WERI-Rb-1 (cell line): ENCODE measurements around the gene EMC9.

Experiments
- DNase-seq: peaks from one replicate; pipeline ENCODE4 v3.0.0-alpha.2; 2020
- H3K27ac ChIP-seq: fragments of 250-450 bp; sonication (Bioruptor Pico); 2 replicates; pipeline ENCODE4 v1.5.1; 2020; ENCODE audit warnings: mild to moderate bottlenecking, moderate library complexity
- H3K27me3 ChIP-seq: fragments of 250-450 bp; sonication (Bioruptor Pico); 2 replicates; pipeline ENCODE4 v1.5.1; 2021; ENCODE audit warnings: mild to moderate bottlenecking, low read depth, moderate library complexity; ENCODE audit not compliant: insufficient read depth, severe bottlenecking
- H3K36me3 ChIP-seq: fragments of 250-450 bp; sonication (Bioruptor Pico); 2 replicates; pipeline ENCODE4 v1.5.1; 2020; ENCODE audit warnings: mild to moderate bottlenecking, moderate library complexity
- H3K4me3 ChIP-seq: 2 replicates; pipeline ENCODE4 v1.5.1; 2011; ENCODE audit warnings: low read depth, mild to moderate bottlenecking, control low read depth, low read length
- H3K9me3 ChIP-seq: fragments of 250-450 bp; sonication (Bioruptor Pico); 2 replicates; pipeline ENCODE4 v1.5.1; 2021; ENCODE audit warnings: mild to moderate bottlenecking, moderate library complexity; ENCODE audit not compliant: severe bottlenecking
- TF ChIP-seq, protein P1 (sequence below): IDR thresholded peaks from 2 replicates; pipeline ENCODE4 v1.5.1; 2011; ENCODE audit warnings: low read depth, mild to moderate bottlenecking, control low read depth, inconsistent platforms, low read length

Gene EMC9

GRCh38 chr14:24133735-24134134 is 7.7 kb downstream of the EMC9 start:
- DNase-seq = no peak

DNA sequence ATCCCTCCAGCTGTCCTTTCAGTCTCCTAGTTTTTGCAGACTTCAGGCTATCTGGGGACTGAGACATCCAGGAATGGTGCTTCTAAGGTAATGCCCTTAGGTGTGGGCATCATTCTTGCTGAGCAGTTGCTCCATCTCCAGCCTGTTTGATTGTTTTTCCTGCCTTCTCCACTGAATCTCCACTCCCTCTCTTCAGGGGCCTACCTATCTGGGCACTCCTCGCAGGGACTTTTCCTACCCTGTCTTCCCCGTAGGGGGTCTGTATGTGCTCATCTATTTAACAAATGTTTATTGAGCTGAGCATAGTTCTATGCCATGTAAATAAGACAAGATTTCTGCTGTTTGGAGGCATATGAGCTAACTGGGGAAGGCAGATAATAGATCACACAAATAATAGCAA is 8.4 kb downstream of the EMC9 start:
- Histone ChIP-seq H3K4me3 (no peak overlapping the region), H3K27me3 (no peaks in the 10 kb centered on the region), H3K27ac (no peak overlapping the region), H3K9me3 (no peaks in the 10 kb centered on the region), H3K36me3 (peaks cover 6% of the 10 kb centered on the region)
- DNase-seq = no peak
- TF ChIP-seq, protein P1, sequence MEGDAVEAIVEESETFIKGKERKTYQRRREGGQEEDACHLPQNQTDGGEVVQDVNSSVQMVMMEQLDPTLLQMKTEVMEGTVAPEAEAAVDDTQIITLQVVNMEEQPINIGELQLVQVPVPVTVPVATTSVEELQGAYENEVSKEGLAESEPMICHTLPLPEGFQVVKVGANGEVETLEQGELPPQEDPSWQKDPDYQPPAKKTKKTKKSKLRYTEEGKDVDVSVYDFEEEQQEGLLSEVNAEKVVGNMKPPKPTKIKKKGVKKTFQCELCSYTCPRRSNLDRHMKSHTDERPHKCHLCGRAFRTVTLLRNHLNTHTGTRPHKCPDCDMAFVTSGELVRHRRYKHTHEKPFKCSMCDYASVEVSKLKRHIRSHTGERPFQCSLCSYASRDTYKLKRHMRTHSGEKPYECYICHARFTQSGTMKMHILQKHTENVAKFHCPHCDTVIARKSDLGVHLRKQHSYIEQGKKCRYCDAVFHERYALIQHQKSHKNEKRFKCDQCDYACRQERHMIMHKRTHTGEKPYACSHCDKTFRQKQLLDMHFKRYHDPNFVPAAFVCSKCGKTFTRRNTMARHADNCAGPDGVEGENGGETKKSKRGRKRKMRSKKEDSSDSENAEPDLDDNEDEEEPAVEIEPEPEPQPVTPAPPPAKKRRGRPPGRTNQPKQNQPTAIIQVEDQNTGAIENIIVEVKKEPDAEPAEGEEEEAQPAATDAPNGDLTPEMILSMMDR = no peak

More at GRCh38 chr14:24133735-24134134, 7.7 kb downstream of the EMC9 start:
- no peaks in the 10 kb centered on the region for H3K9me3 ChIP-seq
- TF ChIP-seq, protein P1 = no peak
- no peaks in the 10 kb centered on the region for H3K27me3 ChIP-seq
- no peak overlapping the region for H3K4me3 ChIP-seq
- H3K36me3 ChIP-seq = peaks cover 14% of the 10 kb centered on the region
- H3K27ac ChIP-seq = no peak overlapping the region

DNA sequence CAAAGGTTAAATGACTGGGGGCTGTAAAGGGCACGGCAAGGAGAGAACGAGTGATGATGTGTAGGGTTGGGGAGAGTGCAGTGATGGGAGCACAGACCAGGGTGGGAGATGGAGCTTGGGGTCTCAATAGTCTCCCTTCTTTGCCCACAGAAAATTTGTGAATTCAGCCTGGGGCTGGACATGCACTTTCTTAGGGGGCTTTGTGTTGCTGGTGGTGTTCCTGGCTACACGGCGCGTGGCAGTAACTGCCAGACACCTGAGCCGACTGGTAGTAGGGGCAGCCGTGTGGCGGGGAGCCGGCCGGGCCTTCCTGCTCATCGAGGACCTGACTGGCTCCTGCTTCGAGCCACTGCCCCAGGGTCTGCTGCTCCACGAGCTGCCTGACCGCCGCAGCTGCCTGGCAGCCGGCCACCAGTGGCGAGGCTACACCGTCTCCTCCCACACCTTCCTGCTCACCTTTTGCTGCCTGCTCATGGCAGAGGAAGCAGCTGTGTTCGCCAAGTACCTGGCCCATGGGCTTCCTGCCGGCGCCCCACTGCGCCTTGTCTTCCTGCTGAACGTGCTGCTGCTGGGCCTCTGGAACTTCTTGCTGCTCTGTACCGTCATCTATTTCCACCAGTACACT is 9.2 kb downstream of the EMC9 start:
- no peak for DNase-seq
- H3K9me3 ChIP-seq = no peaks in the 10 kb centered on the region
- H3K27ac ChIP-seq = no peak overlapping the region
- H3K27me3 ChIP-seq = no peaks in the 10 kb centered on the region
- no peak overlapping the region for H3K4me3 ChIP-seq
- no peaks in the 10 kb centered on the region for H3K36me3 ChIP-seq
- TF ChIP-seq, protein P1 = no peak

GRCh38 chr14:24131549-24131966 is 9.8 kb downstream of the EMC9 start:
- H3K9me3 ChIP-seq = no peaks in the 10 kb centered on the region
- no peak for DNase-seq
- H3K36me3 ChIP-seq = no peaks in the 10 kb centered on the region
- no peaks in the 10 kb centered on the region for H3K27me3 ChIP-seq
- TF ChIP-seq, protein P1 = no peak
- no peak overlapping the region for H3K27ac ChIP-seq
- H3K4me3 ChIP-seq = no peak overlapping the region

DNA sequence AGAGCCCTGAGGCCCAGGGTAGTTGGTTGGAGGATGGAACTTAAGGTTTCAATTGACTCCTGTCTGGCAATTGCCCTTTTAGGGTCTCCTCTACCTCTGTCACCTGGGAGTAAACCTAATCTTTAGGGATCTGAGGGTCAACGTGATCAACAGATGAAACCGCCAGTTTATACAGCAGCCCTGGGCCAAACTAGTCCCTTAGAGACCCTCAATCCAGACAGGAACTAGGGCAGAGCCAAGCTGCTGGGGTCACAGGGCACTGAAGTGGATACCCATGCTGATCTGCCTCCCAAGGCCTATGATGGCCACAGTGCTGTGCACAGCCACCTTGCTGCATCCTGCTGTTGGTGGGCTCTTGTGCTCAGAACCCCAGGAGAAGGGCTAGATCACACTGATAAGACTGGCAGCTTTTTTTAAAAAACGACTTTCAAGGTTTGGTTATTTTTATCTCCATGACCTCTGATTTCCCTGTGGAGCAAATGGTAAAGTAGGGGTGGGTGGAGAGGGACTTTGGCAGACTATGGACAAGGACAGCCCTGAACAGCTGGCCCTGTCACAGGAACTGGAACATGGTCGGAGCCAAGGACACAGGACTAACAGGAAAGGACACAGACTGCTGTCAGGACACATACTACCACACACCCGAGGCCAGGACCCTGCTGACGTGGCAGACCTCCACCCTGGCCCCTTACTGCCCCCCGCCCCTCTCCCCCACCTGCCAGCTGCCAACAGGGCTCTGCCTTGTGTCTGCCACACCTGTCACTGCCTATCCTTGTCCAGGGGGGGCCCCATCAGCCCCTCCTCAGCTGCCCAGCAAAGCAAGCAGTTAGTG is 10.5 kb downstream of the EMC9 start:
- H3K36me3 ChIP-seq = no peaks in the 10 kb centered on the region
- no peak overlapping the region for H3K27ac ChIP-seq
- H3K4me3 ChIP-seq = no peak overlapping the region
- no peaks in the 10 kb centered on the region for H3K27me3 ChIP-seq
- DNase-seq = no peak
- TF ChIP-seq, protein P1 = no peak
- H3K9me3 ChIP-seq = no peaks in the 10 kb centered on the region
